NB4 (cell line): ENCODE measurements around the gene SLC25A26.

Experiments
- DNase-seq: peaks from one replicate; pipeline ENCODE4 v3.0.0; 2010; ENCODE audit warnings: low read depth
- H3K4me3 ChIP-seq: one replicate; pipeline ENCODE4 v1.5.1; 2011; ENCODE audit warnings: mild to moderate bottlenecking, low read depth, low read length, moderate library complexity
- CTCF ChIP-seq: IDR thresholded peaks from one replicate; pipeline ENCODE4 v1.5.1; 2012; ENCODE audit warnings: low read depth, low read length
- MAX ChIP-seq: IDR thresholded peaks from 2 replicates; pipeline ENCODE4 v1.6.1; 2011; ENCODE audit warnings: low read depth, low read length
- MYC ChIP-seq: IDR thresholded peaks from 2 replicates; pipeline ENCODE4 v1.6.1; 2011; ENCODE audit warnings: low read depth, low read length
- POLR2A ChIP-seq: IDR thresholded peaks from 2 replicates; pipeline ENCODE4 v1.6.1; 2011; ENCODE audit warnings: mild to moderate bottlenecking; ENCODE audit not compliant: insufficient read length; ENCODE audit errors: extremely low read depth

SLC25A26 gene

DNA sequence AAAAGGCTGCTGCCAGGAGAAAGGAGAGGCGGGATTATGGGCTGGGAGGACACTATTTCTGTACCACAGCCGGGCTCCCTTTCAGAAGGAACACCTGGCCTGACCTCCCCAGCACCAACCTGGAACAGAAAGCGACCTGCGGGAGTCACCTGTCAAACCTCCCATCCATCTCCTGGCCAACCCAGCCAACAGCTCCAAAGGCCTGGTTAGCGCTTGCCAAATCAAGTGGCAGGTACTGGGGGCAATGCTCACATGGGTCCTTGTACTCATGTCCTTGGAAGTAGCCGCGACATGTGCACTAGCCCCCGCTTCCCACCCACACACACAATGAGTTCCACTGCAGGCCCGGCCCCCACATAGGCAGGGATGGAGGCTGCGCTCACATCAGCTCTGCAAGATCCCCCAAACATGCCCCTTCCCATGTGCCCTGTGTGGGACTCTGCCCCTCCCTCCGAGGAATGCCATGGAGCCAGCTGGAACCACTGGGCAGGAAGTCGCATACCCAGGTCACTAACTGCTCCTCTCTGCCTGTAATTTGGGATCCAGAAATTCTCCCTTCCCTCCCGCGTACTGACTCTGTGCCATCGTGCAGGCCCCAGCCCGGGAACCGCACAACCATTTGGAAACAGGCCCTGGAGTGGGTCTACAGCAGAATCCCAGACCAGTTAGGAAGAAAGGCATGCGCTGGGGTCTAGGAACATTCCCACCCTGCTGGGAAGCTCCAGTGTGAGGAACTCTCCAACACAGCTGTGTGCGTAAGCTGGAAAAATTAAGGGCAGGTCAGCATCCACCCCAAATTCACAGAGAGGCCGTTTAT, 181.1 kb downstream of the SLC25A26 start:
- TF ChIP-seq MYC = no peak
- no peak for DNase-seq
- no peak overlapping the region for H3K4me3 ChIP-seq

DNA sequence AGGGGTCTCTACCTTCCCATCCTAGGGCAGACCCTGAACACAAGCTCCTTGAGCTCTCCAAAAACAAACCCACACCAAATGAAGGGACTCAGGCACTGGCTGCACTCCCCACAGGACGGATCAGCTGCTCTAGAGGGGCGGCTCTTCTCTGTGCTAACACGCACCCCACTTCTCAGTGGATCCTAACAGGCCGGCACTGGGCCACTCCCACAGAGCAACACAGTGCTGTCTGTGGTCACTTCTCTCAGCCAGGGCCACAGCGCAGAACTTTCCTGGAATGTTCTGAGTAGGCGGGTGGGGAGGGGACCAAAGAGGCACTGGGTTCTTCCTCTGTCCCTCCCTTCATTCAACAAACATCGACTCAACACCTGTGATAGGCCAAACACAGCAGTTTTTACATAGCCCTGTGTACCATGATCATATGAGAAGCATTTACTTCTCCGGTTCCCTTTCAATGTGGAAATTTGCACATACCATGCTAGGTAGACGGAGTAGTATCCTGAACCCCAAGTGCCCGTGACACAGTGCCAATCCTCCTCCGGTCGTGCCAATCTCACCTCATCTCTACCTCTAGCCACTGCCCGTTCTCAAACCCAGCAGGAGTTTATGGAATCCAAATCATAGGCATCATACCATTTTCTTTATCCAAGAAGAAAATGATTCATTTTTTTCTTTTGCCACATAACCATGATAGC, 181.9 kb downstream of the SLC25A26 start:
- H3K4me3 ChIP-seq = no peak overlapping the region
- no peak for DNase-seq
- TF ChIP-seq POLR2A (no peak), MYC (no peak), MAX (no peak), CTCF (no peak)

DNA sequence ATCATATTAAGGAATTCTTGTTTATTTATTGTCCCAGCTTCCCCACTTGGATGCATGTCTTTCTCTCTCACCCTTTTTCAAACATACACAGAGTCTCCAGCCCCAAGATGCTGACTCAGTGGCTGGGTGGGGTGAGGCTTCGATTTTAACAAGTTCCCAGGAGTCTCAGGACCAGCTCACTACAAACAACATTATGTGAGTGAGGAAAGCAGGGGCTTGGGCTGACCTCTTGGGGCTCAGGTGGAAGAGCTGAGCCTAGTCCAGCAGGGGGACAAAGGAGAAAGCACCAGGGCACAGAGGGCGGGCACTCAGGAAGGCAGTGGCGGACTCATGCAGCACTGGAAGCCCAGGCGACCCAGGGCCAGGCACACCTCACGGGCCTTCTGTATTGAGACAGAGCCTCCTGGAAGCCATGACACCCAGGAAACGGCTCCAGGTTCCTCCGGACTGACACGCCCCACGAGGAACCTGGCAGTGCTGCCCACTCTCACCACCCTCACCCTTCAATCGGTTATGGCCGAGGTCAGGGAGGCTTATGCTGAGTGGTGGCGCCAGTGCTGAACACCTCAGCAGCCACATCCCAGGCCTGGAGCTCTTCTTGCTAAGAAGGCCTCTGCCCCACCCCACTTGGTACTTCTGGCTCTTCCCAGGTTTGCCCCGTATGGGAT, 182.7 kb downstream of the SLC25A26 start:
- no peak for TF ChIP-seq POLR2A
- TF ChIP-seq MYC = no peak
- no peak for TF ChIP-seq MAX
- TF ChIP-seq CTCF = no peak
- no peak overlapping the region for H3K4me3 ChIP-seq
- DNase-seq = no peak

- H3K4me3 ChIP-seq = no peak overlapping the region
- TF ChIP-seq MAX (no peak), MYC (no peak)
- no peak for DNase-seq
Measured at GRCh38 chr3:66404197-66404596, 183.4 kb downstream of the SLC25A26 start.

DNA sequence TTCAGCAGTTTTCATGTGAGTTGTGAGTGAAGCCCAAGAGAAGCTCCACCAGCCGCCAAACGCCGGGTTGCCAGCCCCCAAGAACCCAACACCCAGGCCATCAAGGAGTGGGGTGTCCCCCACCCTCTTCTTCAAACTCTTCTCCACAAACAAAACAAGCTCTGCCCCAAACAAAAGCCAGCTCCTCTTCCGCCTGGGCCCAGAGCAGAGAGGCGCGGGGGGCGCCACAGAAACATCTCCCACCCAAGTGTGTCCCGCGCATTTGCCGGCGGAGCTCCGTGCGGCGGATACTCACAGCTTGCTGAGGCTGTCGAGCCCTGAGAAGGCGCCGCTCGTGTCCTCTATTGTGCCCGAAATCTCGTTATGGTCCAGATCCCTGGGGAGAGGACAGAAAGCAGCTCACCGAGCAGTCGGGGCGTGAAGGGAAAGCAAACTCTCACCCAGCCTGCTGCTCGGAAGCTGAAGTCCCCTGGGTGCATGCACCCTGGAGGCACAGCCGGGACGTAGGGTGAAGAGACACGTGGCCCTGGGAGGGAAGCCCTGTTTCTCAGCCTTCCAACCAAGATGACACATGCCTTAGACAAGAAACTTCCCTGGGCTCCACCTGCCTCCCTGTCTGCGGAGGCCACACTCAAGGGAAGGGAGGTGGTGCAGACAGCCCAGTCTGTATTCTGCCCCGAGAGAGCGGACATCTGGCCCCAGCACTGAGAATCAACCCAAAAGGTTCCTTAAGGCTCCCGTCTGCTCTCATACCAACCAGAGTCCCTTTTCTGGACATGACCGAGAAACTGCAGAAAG, 184.3 kb downstream of the SLC25A26 start:
- H3K4me3 ChIP-seq = no peak overlapping the region
- DNase-seq = no peak
- TF ChIP-seq CTCF (no peak), MAX (0 out of 2 replicates have a peak, but pooled peaks have one; percentile 6), MYC (no peak), POLR2A (no peak)

- H3K4me3 ChIP-seq = no peak overlapping the region
- TF ChIP-seq MYC = no peak
- TF ChIP-seq CTCF = no peak
- TF ChIP-seq POLR2A = no peak
- no peak for TF ChIP-seq MAX
- no peak for DNase-seq
Measured at GRCh38 chr3:66405701-66406091, 184.9 kb downstream of the SLC25A26 start.
